ENCODE data around the gene LRRC27.

DNA sequence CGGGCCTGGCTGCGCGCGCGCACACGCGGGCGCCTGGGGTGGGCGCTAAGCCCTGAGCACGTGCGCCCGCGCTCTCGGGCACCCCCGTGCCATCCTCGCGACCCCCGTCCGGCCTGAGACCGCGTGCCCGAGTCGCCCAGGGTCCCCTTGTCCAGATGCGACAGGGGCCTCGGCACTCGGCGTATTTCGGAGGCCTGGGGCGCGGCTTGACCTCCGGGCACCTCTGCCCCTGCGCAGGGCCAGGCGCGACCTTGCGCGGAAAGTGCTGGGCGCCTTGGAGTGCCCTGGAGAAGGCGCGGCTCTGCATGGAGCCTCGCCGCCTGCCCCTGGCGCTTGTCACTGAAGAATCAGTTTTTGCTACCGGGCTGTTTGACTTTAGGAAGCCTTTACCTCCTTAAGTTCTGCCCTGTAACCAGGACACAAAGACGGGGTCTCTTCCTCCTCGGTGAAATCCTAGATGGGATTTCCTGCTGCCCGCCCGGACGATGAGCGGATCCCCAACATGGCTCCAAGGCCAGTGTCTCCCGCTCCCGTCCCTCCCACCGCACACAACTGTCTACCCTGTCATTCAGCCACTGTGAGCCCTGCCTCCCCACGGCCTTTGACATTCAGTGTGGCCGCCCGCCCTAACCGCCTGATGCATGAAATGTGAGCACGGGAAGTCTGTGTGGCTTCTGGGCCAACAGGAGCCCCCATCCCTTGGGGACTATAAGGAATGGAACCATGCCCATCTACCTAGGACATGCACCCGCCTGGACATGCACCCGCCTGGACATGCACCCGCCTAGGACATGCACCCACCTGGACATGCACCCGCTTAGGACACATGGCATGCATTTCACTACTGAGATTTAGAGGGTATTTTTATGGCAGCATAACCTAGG lies 23.2 kb upstream of the LRRC27 start:
- TF ChIP-seq, protein P1, sequence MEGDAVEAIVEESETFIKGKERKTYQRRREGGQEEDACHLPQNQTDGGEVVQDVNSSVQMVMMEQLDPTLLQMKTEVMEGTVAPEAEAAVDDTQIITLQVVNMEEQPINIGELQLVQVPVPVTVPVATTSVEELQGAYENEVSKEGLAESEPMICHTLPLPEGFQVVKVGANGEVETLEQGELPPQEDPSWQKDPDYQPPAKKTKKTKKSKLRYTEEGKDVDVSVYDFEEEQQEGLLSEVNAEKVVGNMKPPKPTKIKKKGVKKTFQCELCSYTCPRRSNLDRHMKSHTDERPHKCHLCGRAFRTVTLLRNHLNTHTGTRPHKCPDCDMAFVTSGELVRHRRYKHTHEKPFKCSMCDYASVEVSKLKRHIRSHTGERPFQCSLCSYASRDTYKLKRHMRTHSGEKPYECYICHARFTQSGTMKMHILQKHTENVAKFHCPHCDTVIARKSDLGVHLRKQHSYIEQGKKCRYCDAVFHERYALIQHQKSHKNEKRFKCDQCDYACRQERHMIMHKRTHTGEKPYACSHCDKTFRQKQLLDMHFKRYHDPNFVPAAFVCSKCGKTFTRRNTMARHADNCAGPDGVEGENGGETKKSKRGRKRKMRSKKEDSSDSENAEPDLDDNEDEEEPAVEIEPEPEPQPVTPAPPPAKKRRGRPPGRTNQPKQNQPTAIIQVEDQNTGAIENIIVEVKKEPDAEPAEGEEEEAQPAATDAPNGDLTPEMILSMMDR (conservative IDR thresholded peaks at IDR 0.05; ENCODE audit: low read depth, low read length), result no peak
- TF ChIP-seq EZH2phosphoT487 (IDR thresholded peaks at IDR 0.05; ENCODE audit: borderline replicate concordance, low read length), result no peak
